GM18868 (cell line): ENCODE measurements around the gene NSD2.

Source experiments
- ATAC-seq: cut with Tn5 transposase; IDR thresholded peaks from one replicate; pipeline ENCODE4 v1.9.1; 2021; ENCODE audit warnings: mild to moderate bottlenecking, moderate library complexity; ENCODE audit not compliant: unreplicated experiment

Gene NSD2

GRCh38 chr4:1862961-1863296, 8.3 kb upstream of the NSD2 start:
- no peak for ATAC-seq

GRCh38 chr4:1863297-1864033, 7.7 kb upstream of the NSD2 start:
- ATAC-seq: no peak

- ATAC-seq: no peak
Observed at GRCh38 chr4:1864076-1865008, 6.9 kb upstream of the NSD2 start.

- ATAC-seq: no peak
Observed at GRCh38 chr4:1866189-1866661, 5.0 kb upstream of the NSD2 start.

- ATAC-seq: no peak
Observed at GRCh38 chr4:1868293-1868692, 2.9 kb upstream of the NSD2 start.

GRCh38 chr4:1868912-1869311, 2.3 kb upstream of the NSD2 start:
- no peak for ATAC-seq

- peak; percentile 6 for ATAC-seq
Observed at GRCh38 chr4:1869530-1870327, 1.5 kb upstream of the NSD2 start.

- ATAC-seq: peak; percentile 49
Observed at GRCh38 chr4:1870328-1870577, 940 bp upstream of the NSD2 start.

- peak; percentile 2 for ATAC-seq
Observed at GRCh38 chr4:1871471-1872021, 353 bp downstream of the NSD2 start.

- no peak for ATAC-seq
Observed at GRCh38 chr4:1872870-1873269, 1.7 kb downstream of the NSD2 start.

GRCh38 chr4:1873291-1873690, 2.1 kb downstream of the NSD2 start:
- no peak for ATAC-seq

GRCh38 chr4:1873776-1874175, 2.6 kb downstream of the NSD2 start:
- no peak for ATAC-seq

- ATAC-seq: no peak
Observed at GRCh38 chr4:1874201-1874600, 3.0 kb downstream of the NSD2 start.

GRCh38 chr4:1879485-1879884, 8.3 kb downstream of the NSD2 start:
- no peak for ATAC-seq

- ATAC-seq: no peak
Observed at GRCh38 chr4:1880332-1880731, 9.1 kb downstream of the NSD2 start.

GRCh38 chr4:1882850-1883271, 11.7 kb downstream of the NSD2 start:
- ATAC-seq: no peak

GRCh38 chr4:1883583-1883982, 12.4 kb downstream of the NSD2 start:
- no peak for ATAC-seq

GRCh38 chr4:1885414-1885813, 14.2 kb downstream of the NSD2 start:
- ATAC-seq: no peak

GRCh38 chr4:1887052-1887451, 15.9 kb downstream of the NSD2 start:
- no peak for ATAC-seq

- no peak for ATAC-seq
Observed at GRCh38 chr4:1890979-1891570, 19.9 kb downstream of the NSD2 start.
